MM.1S (cell line): Measurements from ENCODE around the gene MYLK.
"Not testable (repeated sequence)": the region's sequence is repeated elsewhere in the genome, so short reads cannot be mapped to it uniquely, and the experiment has no call there.

Source experiments
- CTCF ChIP-seq: fragments of 300-600 bp; sonication (generic); IDR thresholded peaks from 2 replicates; pipeline ENCODE4 v1.5.1; 2016; ENCODE audit warnings: antibody characterized with exemption, low read length, mixed read lengths
- EZH2 ChIP-seq: fragments of 300-600 bp; sonication (generic); optimal IDR thresholded peaks from 2 replicates; pipeline ENCODE3; 2017; ENCODE audit warnings: low read depth, mild to moderate bottlenecking, antibody characterized with exemption, low read length, mixed read lengths
- EZH2phosphoT487 ChIP-seq: fragments of 300-600 bp; sonication (generic); IDR thresholded peaks from 2 replicates; pipeline ENCODE4 v1.6.1; 2018; ENCODE audit warnings: antibody characterized with exemption, low read length

- not testable (repeated sequence) for TF ChIP-seq CTCF, EZH2phosphoT487, EZH2
Measured at GRCh38 chr3:123890991-123891390, 6.9 kb upstream of the MYLK start.
